ENCODE results near the gene MACF1. TPM values are rescaled to one million over a fixed set of nuclear protein-coding genes. Genes with fewer than 3 reads are reported as not detected.
"Not testable (repeated sequence)": the region's sequence is repeated elsewhere in the genome, so short reads cannot be mapped to it uniquely, and the experiment has no call there.

MACF1 gene
- total RNA-seq, 4 donors from 2014 or later = 386 to 627 (median 576) TPM

DNA sequence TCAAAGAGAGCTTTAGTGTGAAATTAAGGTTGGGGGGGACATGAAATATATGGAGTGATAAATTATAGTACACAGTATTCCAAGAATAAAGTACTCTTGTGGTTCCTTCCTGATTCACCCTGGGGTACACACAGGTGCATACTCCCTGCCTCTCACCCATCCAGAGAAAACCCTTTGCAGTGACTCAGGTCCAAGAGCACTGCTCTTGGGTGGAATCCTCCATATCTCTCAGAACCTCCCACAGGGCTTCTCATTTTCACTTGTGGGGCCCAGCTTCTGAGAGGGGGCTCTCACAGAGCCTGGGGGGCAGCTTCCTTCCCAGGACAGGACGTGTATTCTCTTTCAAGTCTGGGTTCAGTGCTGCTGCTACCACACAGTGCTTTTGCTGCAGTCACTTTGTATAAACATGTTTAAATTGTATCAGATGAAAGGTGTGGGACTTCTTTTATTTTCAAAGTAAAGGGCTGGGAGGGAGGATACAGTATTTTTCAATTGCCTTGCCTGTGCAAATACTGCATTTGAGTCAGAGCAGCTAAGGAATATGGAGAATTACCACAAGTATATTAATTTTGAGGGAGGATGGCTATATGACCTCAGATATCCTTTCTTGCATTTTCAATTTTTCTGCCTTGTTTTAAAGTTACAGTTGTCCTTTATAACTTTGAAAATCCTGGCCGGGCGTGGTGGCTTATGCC, 262.1 kb downstream of the MACF1 start:
- H3K36me3 ChIP-seq = peaks cover 72 to 100% (median 92%) of the 10 kb centered on the region in 4 donors
- no peak overlapping the region for H3K4me3 ChIP-seq
- no peaks in the 10 kb centered on the region for H3K9me3 ChIP-seq
- H3K27ac ChIP-seq (replicated peaks in 1 of 4) = peak overlapping the region in 2 of 4 donors; percentile 13 to 51
- peaks cover 0 to 18% (median 11%) of the 10 kb centered on the region in 4 donors for H3K4me1 ChIP-seq
- H3K27me3 ChIP-seq = no peaks in the 10 kb centered on the region
- TF ChIP-seq, protein P1, sequence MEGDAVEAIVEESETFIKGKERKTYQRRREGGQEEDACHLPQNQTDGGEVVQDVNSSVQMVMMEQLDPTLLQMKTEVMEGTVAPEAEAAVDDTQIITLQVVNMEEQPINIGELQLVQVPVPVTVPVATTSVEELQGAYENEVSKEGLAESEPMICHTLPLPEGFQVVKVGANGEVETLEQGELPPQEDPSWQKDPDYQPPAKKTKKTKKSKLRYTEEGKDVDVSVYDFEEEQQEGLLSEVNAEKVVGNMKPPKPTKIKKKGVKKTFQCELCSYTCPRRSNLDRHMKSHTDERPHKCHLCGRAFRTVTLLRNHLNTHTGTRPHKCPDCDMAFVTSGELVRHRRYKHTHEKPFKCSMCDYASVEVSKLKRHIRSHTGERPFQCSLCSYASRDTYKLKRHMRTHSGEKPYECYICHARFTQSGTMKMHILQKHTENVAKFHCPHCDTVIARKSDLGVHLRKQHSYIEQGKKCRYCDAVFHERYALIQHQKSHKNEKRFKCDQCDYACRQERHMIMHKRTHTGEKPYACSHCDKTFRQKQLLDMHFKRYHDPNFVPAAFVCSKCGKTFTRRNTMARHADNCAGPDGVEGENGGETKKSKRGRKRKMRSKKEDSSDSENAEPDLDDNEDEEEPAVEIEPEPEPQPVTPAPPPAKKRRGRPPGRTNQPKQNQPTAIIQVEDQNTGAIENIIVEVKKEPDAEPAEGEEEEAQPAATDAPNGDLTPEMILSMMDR (IDR thresholded peaks at IDR 0.05) = no peak
- TF ChIP-seq POLR2A (IDR thresholded peaks at IDR 0.05; ENCODE audit: low read depth) (no peak), EP300 (IDR thresholded peaks at IDR 0.05) (no peak), POLR2AphosphoS5 (IDR thresholded peaks at IDR 0.05) (no peak)
- 80% methylated on average over 3 of the region's 3 CpGs for WGBS
- DNase-seq (ENCODE audit: extremely low spot score) = no peak
- intact Hi-C loops (cut with DNase I) = no loop called here

DNA sequence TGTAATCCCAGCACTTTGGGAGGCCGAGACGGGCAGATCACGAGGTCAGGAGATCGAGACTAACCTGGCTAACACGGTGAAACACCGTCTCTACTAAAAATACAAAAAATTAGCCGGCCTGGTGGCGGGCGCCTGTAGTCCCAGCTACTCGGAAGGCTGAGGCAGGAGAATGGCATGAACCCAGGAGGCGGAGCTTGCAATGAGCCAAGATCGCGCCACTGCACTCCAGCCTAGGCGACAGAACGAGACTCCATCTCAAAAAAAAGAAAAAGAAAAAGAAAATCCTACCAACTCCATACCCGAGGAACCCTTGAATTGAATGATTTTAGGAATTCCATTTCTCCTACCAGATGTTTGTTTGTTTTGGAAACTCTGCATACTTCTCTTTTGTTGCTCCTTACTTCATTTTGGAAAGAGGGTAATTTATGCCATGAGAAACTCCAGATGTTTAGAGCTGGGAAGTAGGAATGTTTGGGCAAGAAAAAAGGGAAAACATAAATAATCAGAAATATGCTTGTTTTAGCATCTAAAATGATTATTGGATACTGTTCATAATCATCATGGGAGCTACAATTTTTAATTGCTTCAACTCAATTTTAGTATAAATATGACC, 262.7 kb downstream of the MACF1 start:
- DNase-seq (ENCODE audit: extremely low spot score); H3K27me3 ChIP-seq; H3K9me3 ChIP-seq; H3K4me3 ChIP-seq; intact Hi-C loops (cut with DNase I): not testable (repeated sequence)
- peaks cover 0 to 18% (median 11%) of the 10 kb centered on the region in 4 donors for H3K4me1 ChIP-seq
- H3K36me3 ChIP-seq = peaks cover 65 to 100% (median 91%) of the 10 kb centered on the region in 4 donors
- WGBS = 75% methylated on average over 16 of the region's 16 CpGs
- TF ChIP-seq, protein P1 (IDR thresholded peaks at IDR 0.05) = peak in 1 of 3 experiments; percentile 2
- H3K27ac ChIP-seq (replicated peaks in 1 of 4) = peak overlapping the region in 2 of 4 donors; percentile 13 to 51

DNA sequence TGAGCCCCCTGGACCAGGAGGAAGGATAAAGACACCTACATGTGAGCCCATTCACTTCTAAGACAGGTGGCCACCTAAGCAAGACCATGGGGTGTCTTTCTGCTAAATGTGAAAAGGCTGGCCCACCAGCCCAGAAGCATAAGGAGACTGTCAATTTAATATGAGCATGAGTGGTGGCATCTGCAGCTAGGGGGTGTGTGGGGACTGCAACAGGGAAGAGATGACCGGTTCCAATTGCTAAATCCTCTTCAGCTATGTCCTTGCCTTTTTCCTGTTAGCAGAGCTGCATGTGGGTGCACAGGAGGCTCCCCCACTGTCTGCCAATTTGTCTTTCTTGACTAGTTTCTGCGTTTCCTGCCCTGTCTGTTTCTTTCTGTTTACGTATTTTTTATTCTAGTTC, 264.7 kb downstream of the MACF1 start:
- WGBS = 73% methylated on average over 3 of the region's 3 CpGs
- Histone ChIP-seq H3K4me1 (peaks cover 0 to 18% (median 11%) of the 10 kb centered on the region in 4 donors), H3K4me3 (no peak overlapping the region), H3K27ac (replicated peaks in 1 of 4) (no peak overlapping the region), H3K9me3 (no peaks in the 10 kb centered on the region), H3K36me3 (peaks cover 59 to 99% (median 89%) of the 10 kb centered on the region in 4 donors), H3K27me3 (no peaks in the 10 kb centered on the region)
- DNase-seq (ENCODE audit: extremely low spot score) = no peak
- TF ChIP-seq, protein P1 (IDR thresholded peaks at IDR 0.05) = no peak
- TF ChIP-seq POLR2AphosphoS5 (IDR thresholded peaks at IDR 0.05) (no peak), POLR2A (IDR thresholded peaks at IDR 0.05; ENCODE audit: low read depth) (no peak), EP300 (IDR thresholded peaks at IDR 0.05) (no peak)
- intact Hi-C loops (cut with DNase I) = no loop called here

DNA sequence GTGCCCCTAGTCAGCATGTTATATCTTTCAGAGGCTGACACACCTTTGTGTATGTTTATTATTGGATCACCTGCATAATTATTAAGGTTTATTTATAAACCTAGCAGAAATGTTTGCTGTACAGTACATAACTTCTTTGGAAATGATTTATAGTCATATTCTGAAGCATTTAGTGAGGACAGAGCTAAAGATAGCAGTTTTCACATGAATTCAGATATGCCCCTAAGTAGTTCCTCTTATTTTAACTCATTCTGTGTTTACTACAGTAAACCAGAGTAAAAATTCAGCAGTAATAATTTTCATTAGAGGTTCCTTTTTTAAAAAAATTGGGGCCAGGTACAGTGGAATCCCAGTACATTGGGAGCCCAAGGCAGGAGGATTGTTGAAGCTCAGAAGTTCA, 265.5 kb downstream of the MACF1 start:
- H3K27ac ChIP-seq (replicated peaks in 1 of 4) = no peak overlapping the region
- peaks cover 0 to 18% (median 11%) of the 10 kb centered on the region in 4 donors for H3K4me1 ChIP-seq
- no peak overlapping the region for H3K4me3 ChIP-seq
- intact Hi-C loops (cut with DNase I) = no loop called here
- DNase-seq (ENCODE audit: extremely low spot score) = no peak
- no peaks in the 10 kb centered on the region for H3K27me3 ChIP-seq
- peaks cover 56 to 99% (median 88%) of the 10 kb centered on the region in 4 donors for H3K36me3 ChIP-seq
- H3K9me3 ChIP-seq = no peaks in the 10 kb centered on the region
- TF ChIP-seq POLR2AphosphoS5 (IDR thresholded peaks at IDR 0.05) (no peak), EP300 (IDR thresholded peaks at IDR 0.05) (no peak), POLR2A (IDR thresholded peaks at IDR 0.05; ENCODE audit: low read depth) (no peak)
- TF ChIP-seq, protein P1 (IDR thresholded peaks at IDR 0.05) = no peak

Measured in esophagus muscularis mucosa (tissue), 4 donors.